NOMO-1 treated with DMSO at 0.1 percent for 48 hours (cell line): Measurements from ENCODE around the gene KIF4A.

Source experiments
- DNase-seq: peaks from one replicate; lab custom pipeline; 2025; ENCODE audit not compliant: unreplicated experiment; lab: John Stamatoyannopoulos, UW

KIF4A gene

DNA sequence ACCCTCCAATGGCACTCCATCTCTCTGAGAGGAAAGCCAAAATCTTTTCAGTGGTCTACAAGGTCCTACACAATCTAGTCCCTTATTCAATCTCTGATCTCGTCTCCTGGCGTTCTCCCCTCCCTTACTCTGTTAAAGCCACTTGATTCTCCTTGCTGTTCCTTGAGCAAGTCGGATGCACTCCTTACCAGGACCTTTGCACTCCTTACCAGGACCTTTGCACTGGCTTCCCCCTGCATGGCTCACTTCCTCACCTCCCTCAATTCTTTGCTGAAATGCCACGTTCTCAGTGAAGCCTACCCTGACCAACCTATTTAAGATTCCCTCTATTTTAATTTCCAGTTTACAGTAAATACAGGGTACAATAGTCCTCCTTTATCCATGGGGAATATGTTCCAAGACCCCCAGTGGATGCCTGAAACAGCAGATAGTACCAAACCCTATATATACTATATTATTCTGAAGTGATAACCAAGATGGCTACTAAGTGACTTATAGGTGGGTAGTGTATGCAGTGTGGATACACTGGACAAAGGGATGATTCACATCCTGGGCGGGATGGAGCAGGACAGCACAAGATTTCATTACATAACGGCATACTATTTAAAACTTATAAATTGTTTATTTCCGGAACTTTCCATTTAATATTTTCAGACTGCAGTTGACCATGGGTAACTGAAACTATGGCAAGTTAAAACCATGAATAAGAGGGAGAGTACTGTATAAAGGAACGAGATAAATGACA lies 148.2 kb downstream of the KIF4A start:
- DNase-seq: no peak

- DNase-seq: no peak
These were observed 149.1 kb downstream of the KIF4A start for GRCh38 chrX:70439016-70439415.

DNA sequence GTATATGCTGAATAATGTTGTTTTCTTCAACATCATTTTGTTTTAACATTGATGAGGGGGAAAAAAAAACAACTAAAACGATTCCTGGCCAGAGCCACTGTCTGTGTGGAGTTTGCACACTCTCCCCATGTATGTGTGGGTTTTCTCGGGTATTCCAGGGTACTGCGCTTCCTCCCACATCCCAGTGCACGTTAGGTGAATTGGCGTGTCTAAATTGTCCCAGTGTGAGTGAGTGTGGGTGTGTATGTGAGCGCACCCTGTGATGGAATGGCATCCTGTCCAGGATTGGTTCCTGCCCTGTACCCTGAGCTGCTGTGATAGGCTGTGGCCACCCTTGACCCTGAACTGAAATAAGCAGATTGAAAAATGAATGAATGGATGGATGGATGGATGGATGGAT lies 152.3 kb downstream of the KIF4A start:
- DNase-seq: no peak

- DNase-seq: no peak
These were observed 154.5 kb downstream of the KIF4A start, which contains the start of gene DLG3 for GRCh38 chrX:70444326-70444945. Gene DLG3, plus strand, starts transcription at chrX:70444835. Its CDS starts 367 bp downstream, at chrX:70445202.

GRCh38 chrX:70444946-70445656 lies 155.2 kb downstream of the KIF4A start:
- DNase-seq: no peak

GRCh38 chrX:70445951-70446350 lies 156.0 kb downstream of the KIF4A start:
- no peak for DNase-seq

- no peak for DNase-seq
These were observed 156.8 kb downstream of the KIF4A start for GRCh38 chrX:70446380-70447350.

DNA sequence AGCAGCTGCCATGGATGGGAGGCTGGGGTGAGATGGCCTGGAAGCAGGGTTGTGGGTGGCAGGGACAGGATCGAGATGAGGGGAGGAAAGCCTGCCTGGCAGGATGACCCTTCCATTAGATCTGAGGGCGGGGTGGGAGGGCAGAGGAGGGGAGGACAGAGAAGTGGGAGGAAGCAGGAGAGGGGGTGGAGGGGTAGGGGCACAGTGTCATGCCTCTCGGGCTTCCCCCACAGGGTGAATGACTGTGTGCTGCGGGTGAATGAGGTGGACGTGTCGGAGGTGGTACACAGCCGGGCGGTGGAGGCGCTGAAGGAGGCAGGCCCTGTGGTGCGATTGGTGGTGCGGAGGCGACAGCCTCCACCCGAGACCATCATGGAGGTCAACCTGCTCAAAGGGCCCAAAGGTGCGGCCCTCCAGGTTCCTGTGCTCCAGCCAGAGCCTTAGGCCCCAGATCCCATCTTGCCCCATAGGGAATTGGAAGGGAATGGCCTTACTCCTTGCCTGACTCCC lies 159.6 kb downstream of the KIF4A start:
- DNase-seq: no peak

DNA sequence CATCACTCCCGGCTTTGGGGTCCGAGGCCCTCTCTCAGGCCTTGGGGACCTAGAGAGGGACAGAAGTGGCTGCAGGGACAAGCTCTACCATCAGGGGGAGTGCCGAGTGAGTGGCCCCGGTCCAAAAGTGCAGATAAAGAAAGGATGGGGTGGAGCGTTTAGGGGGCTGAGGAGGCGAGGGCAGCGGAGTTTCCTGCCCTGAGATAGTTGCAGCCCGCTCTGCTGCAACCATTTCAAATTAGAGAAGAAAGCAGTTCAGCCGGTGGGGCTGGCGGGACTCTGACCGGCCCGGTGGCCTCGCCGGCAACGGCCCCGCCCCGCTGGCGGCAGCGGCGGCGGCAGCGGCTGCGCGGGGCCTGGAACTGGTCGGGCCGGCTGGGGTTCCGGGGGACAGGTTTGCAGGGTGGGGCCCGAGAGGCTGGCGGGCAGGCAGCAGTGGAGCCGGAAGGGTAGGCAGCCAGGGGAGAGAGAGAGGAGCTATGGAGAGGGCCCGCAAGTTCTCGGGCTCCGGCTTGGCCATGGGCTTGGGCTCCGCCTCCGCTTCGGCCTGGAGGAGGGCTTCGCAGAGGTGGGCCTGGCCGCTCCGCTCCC lies 162.3 kb downstream of the KIF4A start:
- DNase-seq: no peak

- no peak for DNase-seq
These were observed 163.2 kb downstream of the KIF4A start for GRCh38 chrX:70453024-70453618.

DNA sequence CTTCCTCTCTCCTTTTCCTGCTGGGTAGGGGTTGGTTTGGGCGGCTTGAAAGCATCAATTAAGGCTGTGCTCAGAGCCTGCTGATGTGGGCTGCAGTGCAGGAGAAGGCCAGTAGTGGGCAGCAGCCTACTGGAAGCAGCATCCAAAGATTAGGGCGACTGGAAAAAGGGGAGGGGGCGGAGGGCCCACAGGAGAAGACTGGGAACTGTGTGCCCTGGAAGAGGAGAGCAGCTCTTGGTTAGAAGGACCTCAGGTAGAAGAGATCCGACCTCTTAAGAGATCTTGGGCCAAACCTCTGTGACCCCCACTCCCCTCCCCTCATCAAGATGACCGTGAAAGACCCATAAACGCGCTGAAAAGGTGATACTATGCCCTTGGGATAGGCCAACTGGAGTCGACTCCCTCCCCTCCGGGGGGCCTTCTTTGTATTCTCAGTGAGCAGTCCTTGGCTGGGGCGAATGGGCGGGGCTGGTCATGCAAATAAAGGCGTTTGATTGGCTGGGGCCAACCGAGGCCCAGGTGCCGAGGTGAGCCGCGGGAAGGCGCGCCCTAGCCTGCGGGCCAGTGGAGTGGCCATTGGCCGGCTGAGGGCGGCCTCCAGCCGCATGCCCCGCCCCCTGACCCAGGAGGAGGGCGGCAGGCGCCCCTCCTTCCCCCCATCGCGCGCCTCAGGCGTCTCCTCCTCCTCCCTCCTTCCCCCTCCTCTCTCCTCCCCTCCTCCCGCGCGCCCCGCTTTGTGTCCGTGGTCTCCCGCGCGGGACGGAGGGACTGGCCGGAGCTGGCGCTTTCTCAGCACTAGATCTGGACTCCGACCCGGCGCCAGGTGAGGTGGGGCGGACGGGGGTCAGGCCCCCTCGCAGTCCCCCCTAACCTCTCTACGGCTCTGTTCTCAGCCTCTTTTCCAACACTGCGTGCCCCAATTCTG lies 164.8 kb downstream of the KIF4A start:
- peak; percentile 33 for DNase-seq

DNA sequence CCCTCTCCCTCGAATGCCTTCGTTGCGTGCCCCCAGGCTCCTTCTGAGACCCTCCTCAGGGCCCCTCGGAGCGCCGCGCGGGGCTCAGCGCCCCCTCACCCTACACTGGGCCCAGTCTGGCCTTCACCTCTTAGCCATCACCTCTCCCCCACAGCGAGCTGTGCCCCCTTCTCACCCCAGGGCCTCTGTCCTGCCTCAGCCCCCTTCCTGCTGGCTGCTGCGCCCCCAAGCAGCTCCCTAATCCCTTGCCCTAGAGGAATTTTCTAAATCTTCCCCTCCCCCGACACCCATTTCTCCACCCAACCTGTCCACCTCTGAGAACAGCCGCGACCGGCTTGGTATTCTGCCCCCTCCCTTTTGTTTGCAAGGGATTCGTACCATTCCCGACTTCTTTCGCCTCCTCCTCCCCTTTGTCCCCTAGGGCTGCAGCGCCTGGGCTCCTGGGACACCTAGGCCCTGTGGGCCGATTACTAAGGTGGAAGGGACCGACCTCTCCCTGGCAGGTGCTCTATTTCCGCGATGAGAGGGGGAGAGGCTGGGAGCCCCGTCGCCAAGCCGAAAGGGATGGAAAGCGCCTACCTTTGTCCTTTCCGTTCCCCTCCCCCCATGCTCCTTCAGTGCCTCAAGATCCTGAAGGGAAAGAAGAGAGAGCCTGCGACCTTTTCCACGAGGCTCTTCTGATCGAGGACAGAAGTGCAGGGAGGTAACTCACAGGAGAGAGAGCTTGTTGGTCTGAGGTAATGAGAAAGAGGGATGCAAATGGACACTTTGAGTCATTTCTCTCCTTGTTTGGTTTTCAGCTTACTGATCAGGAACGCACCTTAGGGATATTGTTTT lies 165.7 kb downstream of the KIF4A start:
- DNase-seq: no peak

DNA sequence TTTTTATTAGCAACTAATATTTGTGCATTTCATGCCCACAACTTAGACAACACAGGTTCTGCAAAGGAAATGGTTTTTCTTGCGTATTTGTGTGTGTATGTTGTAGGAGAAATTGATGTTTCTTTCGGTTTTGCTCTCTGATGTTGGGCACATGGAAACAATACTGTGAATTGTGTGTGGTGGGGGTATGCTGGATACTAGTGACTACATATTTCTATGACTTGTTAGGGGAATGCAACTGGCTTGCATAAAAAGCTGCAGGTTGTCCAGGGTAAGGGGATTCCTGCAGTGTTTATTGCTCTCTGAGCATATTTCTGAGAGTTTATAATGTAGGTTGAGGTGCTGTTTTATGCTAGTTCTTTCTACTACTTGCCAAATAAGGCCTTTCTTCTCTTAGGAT lies 166.4 kb downstream of the KIF4A start:
- no peak for DNase-seq

GRCh38 chrX:70461026-70461425 lies 171.1 kb downstream of the KIF4A start:
- no peak for DNase-seq

DNA sequence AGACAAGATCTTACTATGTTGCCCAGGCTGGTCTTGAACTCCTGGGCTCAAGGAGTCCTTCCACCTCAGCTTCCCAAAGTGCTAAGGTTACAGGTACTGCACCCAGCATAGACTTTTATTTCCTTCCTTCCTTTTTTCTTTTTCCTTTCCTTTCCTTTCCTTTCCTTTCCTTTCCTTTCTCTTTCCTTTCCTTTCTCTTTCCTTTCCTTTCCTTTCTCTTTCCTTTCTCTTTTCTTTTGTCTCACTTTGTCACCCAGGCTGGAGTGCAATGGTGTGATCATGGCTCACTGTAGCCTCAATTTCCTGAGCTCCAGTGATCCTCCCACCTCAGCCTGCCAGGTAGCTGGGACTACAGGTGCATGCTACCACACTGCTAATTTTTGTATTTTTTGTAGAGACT lies 174.1 kb downstream of the KIF4A start:
- DNase-seq: no peak

DNA sequence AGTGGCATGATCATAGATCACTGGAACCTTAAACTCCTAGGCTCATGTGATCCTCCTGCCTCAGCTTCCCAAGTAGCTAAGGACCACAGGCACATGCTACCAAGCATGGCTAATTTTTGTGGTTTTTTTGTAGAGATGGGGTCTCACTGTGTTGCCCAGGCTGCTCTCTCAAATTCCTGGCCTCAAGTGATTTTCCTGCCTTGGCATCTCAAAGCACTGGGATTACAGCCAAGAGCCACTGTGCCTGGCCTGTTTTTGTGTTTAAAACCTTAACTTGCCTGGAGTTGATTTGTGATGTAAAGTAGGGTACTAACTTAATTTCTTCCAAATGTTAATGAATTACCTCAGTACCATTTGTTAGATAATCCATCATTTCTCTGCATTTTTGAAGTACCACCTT lies 177.1 kb downstream of the KIF4A start:
- no peak for DNase-seq

GRCh38 chrX:70468709-70469108 lies 178.8 kb downstream of the KIF4A start:
- DNase-seq: no peak
